ENCODE results near the gene PLEKHG4B. TPM values are rescaled to one million over a fixed set of nuclear protein-coding genes. Genes with fewer than 3 reads are reported as not detected.
A peak's percentile ranks its signal among the peaks of the same experiment; 100 is the strongest.

Gene PLEKHG4B
- total and polyA plus RNA-seq, 4 donors = 0.05 to 0.21 TPM; not detected in 2

DNA sequence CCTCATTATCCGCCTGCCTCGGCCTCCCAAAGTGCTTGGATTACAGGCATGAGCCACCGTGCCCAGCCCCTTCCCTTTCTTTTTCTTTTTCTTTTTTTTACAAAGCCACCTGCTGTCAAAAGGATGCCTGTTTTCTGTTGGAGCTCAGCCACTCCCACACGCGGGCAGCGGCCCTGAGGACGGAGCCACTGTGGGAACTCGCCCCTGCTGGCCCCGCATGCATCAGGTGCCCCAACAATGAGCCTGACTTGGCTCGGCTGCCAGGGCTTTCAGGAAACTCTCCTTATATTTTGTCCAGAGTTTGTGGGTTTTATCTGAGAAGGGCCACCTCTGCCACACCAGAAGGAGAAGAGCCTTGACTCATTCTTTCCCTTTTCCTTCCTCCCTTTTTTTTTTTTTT is 62.3 kb downstream of the PLEKHG4B start:
- no peaks in the 10 kb centered on the region for H3K9me3 ChIP-seq (ENCODE audit: control insufficient read depth, low read length)
- WGBS, 2 donors = 91 to 94% methylated on average over 10 of the region's 10 CpGs
- DNase-seq (no peak), ATAC-seq (ENCODE audit: low FRiP score) (no peak)
- H3K4me1 ChIP-seq (ENCODE audit: control insufficient read depth in 1 of 2, insufficient read depth in 2 of 2, low read length in 2 of 2) = no peaks in the 10 kb centered on the region
- no peaks in the 10 kb centered on the region for H3K36me3 ChIP-seq (ENCODE audit: control insufficient read depth in 1 of 2, insufficient read depth in 2 of 2, low read length in 1 of 2)
- intact Hi-C loops (cut with DNase I) = no loop called here
- no peaks in the 10 kb centered on the region for H3K27me3 ChIP-seq (ENCODE audit: control insufficient read depth in 1 of 2, insufficient read depth in 2 of 2, low read length in 1 of 2)
- H3K27ac ChIP-seq (ENCODE audit: low read depth in 1 of 2, low read length in 2 of 2) = no peak overlapping the region
- no peak overlapping the region for H3K4me3 ChIP-seq (ENCODE audit: low read length in 2 of 2)

DNA sequence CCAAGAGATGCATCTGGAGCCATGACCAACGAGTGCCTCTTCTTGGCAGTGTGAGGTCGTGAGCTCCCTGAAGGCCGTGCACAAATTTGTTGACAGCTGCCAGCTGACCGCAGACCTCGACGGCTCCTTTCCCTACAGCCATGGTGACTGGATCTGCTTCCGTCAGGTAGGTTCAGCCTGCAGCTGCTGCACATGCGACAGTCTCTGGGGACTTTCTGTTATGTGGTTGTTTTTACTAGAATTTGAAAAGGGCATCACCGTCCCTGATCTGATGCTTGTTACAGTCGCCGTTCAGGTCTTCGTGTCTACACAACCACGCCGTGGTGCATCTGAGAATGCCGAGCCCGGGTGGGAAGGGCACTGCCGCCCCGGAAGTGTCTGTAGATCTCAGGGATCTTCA is 62.9 kb downstream of the PLEKHG4B start:
- intact Hi-C loops (cut with DNase I) = no loop called here
- 92% methylated on average over 18 of the region's 18 CpGs for WGBS, 2 donors
- Histone ChIP-seq H3K27ac (ENCODE audit: low read depth in 1 of 2, low read length in 2 of 2) (no peak overlapping the region), H3K4me3 (ENCODE audit: low read length in 2 of 2) (no peak overlapping the region), H3K9me3 (ENCODE audit: control insufficient read depth, low read length) (no peaks in the 10 kb centered on the region), H3K4me1 (ENCODE audit: control insufficient read depth in 1 of 2, insufficient read depth in 2 of 2, low read length in 2 of 2) (no peaks in the 10 kb centered on the region), H3K27me3 (ENCODE audit: control insufficient read depth in 1 of 2, insufficient read depth in 2 of 2, low read length in 1 of 2) (no peaks in the 10 kb centered on the region), H3K36me3 (ENCODE audit: control insufficient read depth in 1 of 2, insufficient read depth in 2 of 2, low read length in 1 of 2) (no peaks in the 10 kb centered on the region)
- no peak for DNase-seq
- no peak for ATAC-seq (ENCODE audit: low FRiP score)

DNA sequence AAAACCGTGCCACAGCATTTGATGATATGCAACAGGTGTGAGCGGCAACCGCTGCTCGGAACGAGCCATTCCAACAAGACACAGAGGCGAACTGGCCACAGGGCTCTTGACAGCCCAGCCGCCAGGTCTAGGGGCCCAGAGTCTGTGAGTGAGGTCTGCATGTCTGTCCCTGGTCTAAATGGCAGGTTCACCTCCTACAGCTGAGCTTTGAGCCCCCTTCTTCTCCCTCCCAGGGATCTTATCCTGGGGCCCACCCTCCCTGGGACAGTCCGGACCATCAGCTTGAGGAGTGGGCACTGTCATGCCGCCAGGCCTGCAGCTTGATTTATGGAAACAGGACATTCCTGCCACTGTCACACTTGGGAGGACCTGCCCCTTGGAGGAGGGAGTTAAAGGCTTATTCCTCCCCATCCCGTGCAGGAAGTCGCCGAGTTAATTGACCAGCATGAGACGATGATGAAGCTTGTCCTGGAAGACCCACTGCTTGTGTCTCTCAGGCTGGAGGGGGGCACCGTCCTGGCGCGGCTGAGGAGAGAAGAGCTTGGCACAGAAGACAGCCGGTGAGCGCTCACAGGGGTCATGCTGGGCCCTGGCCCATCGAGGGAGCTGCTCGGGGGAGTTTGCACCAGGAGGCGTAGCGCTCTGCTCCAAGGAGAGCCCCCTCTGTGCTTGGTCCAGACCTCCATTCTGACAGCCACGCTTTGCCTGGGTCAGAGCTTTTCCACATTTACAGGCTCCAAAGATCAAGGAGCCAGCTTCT is 63.9 kb downstream of the PLEKHG4B start:
- no peaks in the 10 kb centered on the region for H3K36me3 ChIP-seq (ENCODE audit: control insufficient read depth in 1 of 2, insufficient read depth in 2 of 2, low read length in 1 of 2)
- WGBS, 2 donors = 90 to 92% methylated on average over 23 of the region's 23 CpGs
- no peaks in the 10 kb centered on the region for H3K27me3 ChIP-seq (ENCODE audit: control insufficient read depth in 1 of 2, insufficient read depth in 2 of 2, low read length in 1 of 2)
- no peak for DNase-seq
- ATAC-seq (ENCODE audit: low FRiP score) = no peak
- H3K4me3 ChIP-seq (ENCODE audit: low read length in 2 of 2) = no peak overlapping the region
- H3K27ac ChIP-seq (ENCODE audit: low read depth in 1 of 2, low read length in 2 of 2) = no peak overlapping the region
- H3K4me1 ChIP-seq (ENCODE audit: control insufficient read depth in 1 of 2, insufficient read depth in 2 of 2, low read length in 2 of 2) = no peaks in the 10 kb centered on the region
- H3K9me3 ChIP-seq (ENCODE audit: control insufficient read depth, low read length) = no peaks in the 10 kb centered on the region
- intact Hi-C loops (cut with DNase I) = no loop called here

DNA sequence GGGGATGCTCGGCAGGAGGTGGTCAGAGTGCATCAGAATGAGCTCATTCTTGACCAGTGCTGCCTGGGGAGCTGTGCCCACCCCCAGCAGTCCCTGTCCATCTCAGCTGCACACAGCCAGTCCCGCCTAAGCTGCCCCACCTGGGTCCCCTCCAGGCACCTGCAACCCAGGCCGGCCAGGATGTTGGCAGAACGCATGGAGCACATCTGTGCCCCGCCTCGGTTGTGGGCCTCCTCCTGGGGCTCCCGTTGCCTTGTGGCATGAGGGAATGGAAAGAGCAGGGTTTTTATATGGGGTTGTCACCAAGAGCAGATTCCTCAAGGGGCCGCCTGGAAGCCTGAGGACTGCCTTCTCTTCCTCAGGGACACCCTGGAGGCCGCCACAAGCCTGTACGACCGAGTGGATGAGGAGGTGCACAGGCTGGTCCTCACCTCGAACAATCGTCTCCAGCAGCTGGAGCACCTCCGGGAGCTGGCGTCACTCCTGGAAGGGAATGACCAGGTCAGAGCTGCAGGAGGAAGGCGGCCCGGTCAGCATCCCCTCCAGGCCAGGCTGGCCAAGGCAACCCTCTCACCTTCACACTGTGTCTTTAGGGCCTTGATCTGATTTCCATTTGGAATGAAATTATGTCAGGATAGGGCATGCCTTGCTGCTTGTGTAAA is 64.6 kb downstream of the PLEKHG4B start:
- WGBS, 2 donors = 91 to 93% methylated on average over 17 of the region's 17 CpGs
- peak in 1 of 2 donors; percentile 63 for DNase-seq
- no peaks in the 10 kb centered on the region for H3K4me1 ChIP-seq (ENCODE audit: control insufficient read depth in 1 of 2, insufficient read depth in 2 of 2, low read length in 2 of 2)
- H3K9me3 ChIP-seq (ENCODE audit: control insufficient read depth, low read length) = no peaks in the 10 kb centered on the region
- no peak for ATAC-seq (ENCODE audit: low FRiP score)
- no peaks in the 10 kb centered on the region for H3K36me3 ChIP-seq (ENCODE audit: control insufficient read depth in 1 of 2, insufficient read depth in 2 of 2, low read length in 1 of 2)
- intact Hi-C loops (cut with DNase I) = no loop called here
- no peaks in the 10 kb centered on the region for H3K27me3 ChIP-seq (ENCODE audit: control insufficient read depth in 1 of 2, insufficient read depth in 2 of 2, low read length in 1 of 2)
- H3K4me3 ChIP-seq (ENCODE audit: low read length in 2 of 2) = no peak overlapping the region
- no peak overlapping the region for H3K27ac ChIP-seq (ENCODE audit: low read depth in 1 of 2, low read length in 2 of 2)

DNA sequence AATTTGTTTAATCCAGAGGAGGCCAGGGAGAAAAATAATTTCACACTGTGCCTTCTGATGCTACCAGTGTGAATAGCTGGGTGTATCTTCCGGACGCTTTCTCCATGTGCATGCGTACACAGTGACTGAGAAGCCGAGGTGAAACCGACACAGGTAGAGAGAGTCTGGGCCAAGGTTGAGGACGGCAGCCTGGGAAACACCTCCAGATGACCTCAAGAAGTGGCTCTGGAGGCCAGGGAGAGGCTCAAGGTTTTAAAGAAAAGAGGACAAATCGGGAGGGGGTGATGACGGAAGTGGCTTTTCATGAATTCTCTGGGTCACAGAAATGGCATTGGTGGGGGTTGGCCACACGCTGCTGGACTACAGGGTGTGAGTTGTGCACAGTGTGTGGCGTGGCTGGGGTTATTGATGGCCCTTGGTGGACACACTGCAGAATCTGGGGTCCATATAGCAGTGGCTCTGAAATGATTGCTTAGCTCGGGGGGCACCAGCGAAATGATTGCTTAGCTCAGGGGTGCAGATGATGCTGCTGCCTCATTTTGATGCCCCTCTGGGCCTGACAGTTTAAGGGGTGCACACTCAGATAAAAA is 65.3 kb downstream of the PLEKHG4B start:
- intact Hi-C loops (cut with DNase I) = no loop called here
- peak in 1 of 2 donors; percentile 56 for DNase-seq
- Histone ChIP-seq H3K4me3 (ENCODE audit: low read length in 2 of 2) (no peak overlapping the region), H3K9me3 (ENCODE audit: control insufficient read depth, low read length) (no peaks in the 10 kb centered on the region), H3K4me1 (ENCODE audit: control insufficient read depth in 1 of 2, insufficient read depth in 2 of 2, low read length in 2 of 2) (no peaks in the 10 kb centered on the region), H3K36me3 (ENCODE audit: control insufficient read depth in 1 of 2, insufficient read depth in 2 of 2, low read length in 1 of 2) (no peaks in the 10 kb centered on the region), H3K27me3 (ENCODE audit: control insufficient read depth in 1 of 2, insufficient read depth in 2 of 2, low read length in 1 of 2) (no peaks in the 10 kb centered on the region), H3K27ac (ENCODE audit: low read depth in 1 of 2, low read length in 2 of 2) (no peak overlapping the region)
- no peak for ATAC-seq (ENCODE audit: low FRiP score)
- 93% methylated on average over 12 of the region's 12 CpGs for WGBS, 2 donors

DNA sequence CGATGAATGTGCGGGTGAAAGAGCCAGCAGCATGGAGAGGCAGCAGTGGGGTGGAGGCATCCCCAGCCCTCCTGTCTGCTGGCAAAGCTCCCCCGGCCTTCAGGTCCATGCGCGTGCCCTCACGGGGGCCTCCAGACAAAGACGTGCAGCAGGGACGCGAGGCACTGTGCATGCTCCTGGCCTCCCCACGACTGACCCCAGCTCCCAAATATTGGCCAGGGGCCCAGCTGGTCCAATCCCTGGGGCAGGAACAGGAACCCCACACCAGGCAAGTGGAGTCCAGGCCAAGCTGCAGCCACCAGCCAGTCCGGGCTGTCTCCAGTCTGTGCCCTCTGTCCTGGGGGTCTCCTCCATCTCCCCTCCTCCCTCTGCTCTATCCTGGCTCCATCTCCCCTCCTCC is 65.8 kb downstream of the PLEKHG4B start:
- Histone ChIP-seq H3K9me3 (ENCODE audit: control insufficient read depth, low read length) (no peaks in the 10 kb centered on the region), H3K4me1 (ENCODE audit: control insufficient read depth in 1 of 2, insufficient read depth in 2 of 2, low read length in 2 of 2) (no peaks in the 10 kb centered on the region), H3K36me3 (ENCODE audit: control insufficient read depth in 1 of 2, insufficient read depth in 2 of 2, low read length in 1 of 2) (no peaks in the 10 kb centered on the region), H3K4me3 (ENCODE audit: low read length in 2 of 2) (no peak overlapping the region), H3K27me3 (ENCODE audit: control insufficient read depth in 1 of 2, insufficient read depth in 2 of 2, low read length in 1 of 2) (no peaks in the 10 kb centered on the region), H3K27ac (ENCODE audit: low read depth in 1 of 2, low read length in 2 of 2) (no peak overlapping the region)
- peak in 1 of 2 donors; percentile 51 for DNase-seq
- intact Hi-C loops (cut with DNase I) = no loop called here
- no peak for ATAC-seq (ENCODE audit: low FRiP score)
- WGBS, 2 donors = 91% methylated on average over 11 of the region's 11 CpGs

- Histone ChIP-seq H3K27ac (ENCODE audit: low read depth in 1 of 2, low read length in 2 of 2) (no peak overlapping the region), H3K4me1 (ENCODE audit: control insufficient read depth in 1 of 2, insufficient read depth in 2 of 2, low read length in 2 of 2) (no peaks in the 10 kb centered on the region), H3K36me3 (ENCODE audit: control insufficient read depth in 1 of 2, insufficient read depth in 2 of 2, low read length in 1 of 2) (no peaks in the 10 kb centered on the region), H3K27me3 (ENCODE audit: control insufficient read depth in 1 of 2, insufficient read depth in 2 of 2, low read length in 1 of 2) (no peaks in the 10 kb centered on the region), H3K9me3 (ENCODE audit: control insufficient read depth, low read length) (no peaks in the 10 kb centered on the region), H3K4me3 (ENCODE audit: low read length in 2 of 2) (no peak overlapping the region)
- no peak for ATAC-seq (ENCODE audit: low FRiP score)
- intact Hi-C loops (cut with DNase I) = no loop called here
- peak in 1 of 2 donors; percentile 61 for DNase-seq
- 91% methylated on average over 17 of the region's 17 CpGs for WGBS, 2 donors
Measured at GRCh38 chr5:158807-159447, 67.0 kb downstream of the PLEKHG4B start.

- Histone ChIP-seq H3K4me1 (ENCODE audit: control insufficient read depth in 1 of 2, insufficient read depth in 2 of 2, low read length in 2 of 2) (no peaks in the 10 kb centered on the region), H3K27me3 (ENCODE audit: control insufficient read depth in 1 of 2, insufficient read depth in 2 of 2, low read length in 1 of 2) (no peaks in the 10 kb centered on the region), H3K36me3 (ENCODE audit: control insufficient read depth in 1 of 2, insufficient read depth in 2 of 2, low read length in 1 of 2) (no peaks in the 10 kb centered on the region), H3K4me3 (ENCODE audit: low read length in 2 of 2) (no peak overlapping the region), H3K27ac (ENCODE audit: low read depth in 1 of 2, low read length in 2 of 2) (no peak overlapping the region), H3K9me3 (ENCODE audit: control insufficient read depth, low read length) (no peaks in the 10 kb centered on the region)
- no peak for DNase-seq
- intact Hi-C loops (cut with DNase I) = no loop called here
- 86 to 87% methylated on average over 19 of the region's 19 CpGs for WGBS, 2 donors
- no peak for ATAC-seq (ENCODE audit: low FRiP score)
Measured at GRCh38 chr5:159448-160172, 67.6 kb downstream of the PLEKHG4B start.

All from aorta (tissue), 5 donors.